ENCODE measurements around the gene ANKHD1.

GRCh38 chr5:140399979-140400729 lies 1.5 kb upstream of the ANKHD1 start:
- TF ChIP-seq POLR2A (IDR thresholded peaks at IDR 0.05): no peak
- TF ChIP-seq CTCF (IDR thresholded peaks at IDR 0.05 in 4 of 5, conservative IDR thresholded peaks at IDR 0.05 in 1 of 5): no peak

All from gastrocnemius medialis (tissue), 4 donors.